GM12874 (cell line): ENCODE results near the gene SUCLG2.

Experiments
- TF ChIP-seq, protein P1 (sequence below): IDR thresholded peaks from 2 replicates; pipeline ENCODE4 v1.5.1; 2011; ENCODE audit warnings: low read depth, mild to moderate bottlenecking, control low read depth, low read length, moderate library complexity; ENCODE audit not compliant: insufficient read depth

The SUCLG2 gene

DNA sequence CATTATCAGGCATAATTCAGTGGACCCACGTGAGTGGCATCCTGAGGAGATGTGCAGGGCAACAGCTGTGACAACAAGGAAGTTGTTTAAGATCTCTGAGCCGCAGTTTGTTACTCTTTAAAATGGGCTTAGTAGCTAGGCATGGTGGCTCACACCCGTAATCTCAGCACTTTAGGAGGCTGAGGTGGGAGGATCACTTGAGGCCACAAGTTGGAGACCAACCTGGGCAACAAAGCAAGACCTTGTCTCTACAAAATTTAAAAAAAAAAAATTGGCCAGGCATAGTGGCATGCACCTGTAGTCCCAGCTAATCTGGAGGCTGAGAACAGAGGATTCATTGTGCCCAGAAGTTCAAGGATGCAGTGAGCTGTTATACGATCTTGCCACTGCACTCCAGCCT lies 12.2 kb downstream of the SUCLG2 start:
- TF ChIP-seq, protein P1, sequence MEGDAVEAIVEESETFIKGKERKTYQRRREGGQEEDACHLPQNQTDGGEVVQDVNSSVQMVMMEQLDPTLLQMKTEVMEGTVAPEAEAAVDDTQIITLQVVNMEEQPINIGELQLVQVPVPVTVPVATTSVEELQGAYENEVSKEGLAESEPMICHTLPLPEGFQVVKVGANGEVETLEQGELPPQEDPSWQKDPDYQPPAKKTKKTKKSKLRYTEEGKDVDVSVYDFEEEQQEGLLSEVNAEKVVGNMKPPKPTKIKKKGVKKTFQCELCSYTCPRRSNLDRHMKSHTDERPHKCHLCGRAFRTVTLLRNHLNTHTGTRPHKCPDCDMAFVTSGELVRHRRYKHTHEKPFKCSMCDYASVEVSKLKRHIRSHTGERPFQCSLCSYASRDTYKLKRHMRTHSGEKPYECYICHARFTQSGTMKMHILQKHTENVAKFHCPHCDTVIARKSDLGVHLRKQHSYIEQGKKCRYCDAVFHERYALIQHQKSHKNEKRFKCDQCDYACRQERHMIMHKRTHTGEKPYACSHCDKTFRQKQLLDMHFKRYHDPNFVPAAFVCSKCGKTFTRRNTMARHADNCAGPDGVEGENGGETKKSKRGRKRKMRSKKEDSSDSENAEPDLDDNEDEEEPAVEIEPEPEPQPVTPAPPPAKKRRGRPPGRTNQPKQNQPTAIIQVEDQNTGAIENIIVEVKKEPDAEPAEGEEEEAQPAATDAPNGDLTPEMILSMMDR = no peak

DNA sequence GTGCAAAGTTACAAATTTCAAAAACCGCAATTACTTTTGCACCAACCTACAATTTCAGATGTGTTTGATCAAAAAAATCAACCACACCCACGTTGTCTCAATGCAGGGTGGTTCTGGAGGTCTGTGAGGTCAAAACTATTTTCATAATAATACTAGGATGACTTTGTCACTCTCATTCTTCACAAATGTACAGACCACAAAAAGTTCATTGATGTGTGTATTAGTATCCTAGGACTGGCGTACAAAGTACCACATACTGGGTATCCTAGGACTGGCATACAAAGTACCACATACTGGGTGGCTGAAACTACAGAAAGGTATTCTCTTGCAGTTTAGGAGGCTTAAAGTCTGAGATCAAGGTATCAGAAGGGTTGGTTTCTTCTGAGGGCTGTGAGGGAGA lies 13.0 kb downstream of the SUCLG2 start:
- TF ChIP-seq, protein P1 = no peak

DNA sequence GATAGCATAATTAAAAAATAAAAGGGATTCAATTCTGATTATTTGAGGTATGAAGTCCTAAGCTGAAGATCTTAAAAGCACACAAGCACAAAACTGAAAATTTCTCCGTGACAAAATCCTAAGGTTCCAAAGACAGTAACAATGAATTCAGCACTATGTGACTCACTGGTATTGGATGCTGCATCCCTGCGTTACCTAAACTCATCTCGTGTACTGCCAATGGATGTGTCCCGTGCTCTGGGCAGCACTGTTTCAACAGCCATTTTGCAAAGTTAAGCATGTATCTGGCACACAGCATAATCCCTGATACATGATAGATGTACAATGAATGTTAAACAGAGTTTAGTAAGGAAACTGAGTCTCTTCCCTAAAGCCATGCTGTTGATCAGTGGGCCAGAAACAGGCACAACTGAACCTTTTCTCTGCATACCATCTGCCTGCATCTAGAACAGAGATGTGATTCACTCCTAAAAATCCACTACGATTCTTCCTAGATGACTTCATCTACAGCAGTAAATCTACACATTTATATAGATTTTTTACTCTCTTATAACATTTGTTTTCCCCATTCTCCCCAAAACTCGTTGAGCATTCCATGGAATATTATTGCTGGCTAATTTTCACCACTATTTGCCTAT lies 14.3 kb downstream of the SUCLG2 start:
- TF ChIP-seq, protein P1 = no peak

DNA sequence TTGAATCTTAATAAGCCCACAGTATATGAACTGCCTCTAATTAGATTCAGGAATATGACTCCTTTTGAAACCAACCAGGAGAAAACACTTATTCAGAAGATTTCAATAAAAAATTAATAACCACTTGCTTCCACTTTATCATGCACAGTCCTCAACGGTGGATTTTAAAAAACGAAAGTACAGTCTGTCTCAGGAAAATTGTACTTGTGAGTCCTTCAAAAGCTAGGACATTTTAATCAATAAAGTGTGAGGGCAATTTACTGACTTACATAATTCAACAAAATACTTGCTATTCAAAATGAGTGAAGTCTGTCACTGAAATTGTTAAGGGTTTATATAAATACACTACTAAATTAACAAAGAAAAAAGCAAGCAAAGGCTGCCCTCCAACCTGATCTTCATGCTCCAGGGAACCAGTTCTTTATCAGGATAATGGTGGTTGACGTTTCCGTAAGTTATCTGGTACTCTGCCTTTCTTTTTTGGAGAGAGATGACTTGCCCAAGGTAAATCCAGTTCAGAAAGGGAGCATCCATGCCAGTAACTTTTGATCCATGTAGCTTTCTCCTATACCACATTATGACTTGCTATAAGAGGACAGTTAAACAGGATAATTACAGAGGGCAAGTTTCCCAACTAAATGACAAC lies 17.0 kb downstream of the SUCLG2 start:
- TF ChIP-seq, protein P1 = no peak

DNA sequence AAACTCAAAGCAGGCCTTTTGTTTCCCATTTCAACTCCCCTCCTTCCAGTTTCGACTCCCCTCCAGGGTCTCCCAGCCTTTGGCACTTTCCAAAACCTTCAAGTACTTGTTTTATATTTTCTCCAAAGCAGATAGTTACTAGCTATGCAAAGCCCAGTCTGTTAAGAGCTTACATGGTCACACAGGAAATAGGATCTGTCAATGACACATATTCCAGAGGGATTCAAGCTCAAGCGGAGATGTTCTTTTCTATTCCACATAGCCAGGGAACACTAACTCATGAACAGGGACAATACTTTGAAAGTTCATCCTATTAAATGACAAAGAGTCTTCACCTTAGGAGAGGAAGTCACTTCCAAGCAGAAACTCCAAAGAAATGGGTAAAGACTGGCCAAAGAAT lies 18.6 kb downstream of the SUCLG2 start:
- TF ChIP-seq, protein P1 = no peak

DNA sequence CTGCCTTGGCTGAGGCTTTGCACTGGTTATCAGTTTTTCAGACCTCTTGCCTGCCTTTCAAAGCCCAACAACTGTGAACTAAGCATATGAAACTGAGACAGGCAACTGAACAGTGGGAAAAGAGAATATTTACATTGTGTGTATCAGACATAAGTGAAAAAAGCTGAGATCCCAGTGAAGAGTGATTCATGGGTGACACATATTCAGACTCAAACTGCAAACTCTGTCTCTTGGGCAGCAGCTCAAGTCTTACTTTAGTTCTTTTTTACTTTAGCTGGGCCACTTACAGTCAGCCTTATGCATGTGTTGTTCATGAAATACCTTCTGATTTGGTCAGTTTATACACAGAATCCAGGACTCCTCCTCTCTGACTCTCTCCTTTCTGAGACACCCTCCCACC lies 19.2 kb downstream of the SUCLG2 start:
- TF ChIP-seq, protein P1 = no peak

DNA sequence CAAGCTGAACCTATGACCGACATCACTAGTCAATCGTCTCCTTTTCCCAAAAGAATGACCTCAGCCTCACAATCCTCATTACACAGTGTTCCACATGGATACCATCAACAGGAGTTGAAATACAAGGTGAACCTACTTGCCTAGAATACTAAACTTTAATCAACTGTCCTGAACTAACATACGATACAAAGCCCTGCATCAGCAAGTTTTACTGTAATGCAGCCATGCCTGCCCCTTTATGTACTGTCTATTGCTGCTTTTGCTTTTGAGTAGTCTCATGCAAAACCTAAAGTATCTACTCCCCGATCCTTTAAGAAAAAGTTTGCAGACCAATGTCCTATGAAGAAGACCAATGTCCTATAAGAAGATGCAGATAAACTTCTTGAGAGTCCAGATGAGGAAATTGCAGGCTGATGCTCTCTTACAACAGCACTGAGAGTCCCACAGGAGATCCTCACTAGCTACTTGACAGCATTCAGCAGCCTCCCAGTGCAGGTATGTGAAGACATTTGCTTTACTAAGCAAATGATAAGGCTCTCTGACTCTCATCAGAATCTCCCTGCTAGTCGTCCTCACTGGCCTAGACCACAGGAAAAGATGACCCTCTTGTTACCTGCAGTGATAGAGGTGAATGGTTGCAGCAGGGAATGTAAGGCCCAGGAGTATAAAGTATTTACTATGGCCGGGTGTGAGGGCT lies 23.6 kb downstream of the SUCLG2 start:
- TF ChIP-seq, protein P1 = no peak
